Colonic mucosa (tissue), 4 donors: ENCODE results near the gene UPF1. TPM values are rescaled to one million over a fixed set of nuclear protein-coding genes. Genes with fewer than 3 reads are reported as not detected.

ENCODE experiments used
- DNase-seq: peaks from one replicate; pipeline ENCODE4 v3.0.0-alpha.2; 2020
- H3K27ac ChIP-seq: fragments of 200-600 bp; one replicate; pipeline ENCODE4 v1.8.0; 2021
- H3K27me3 ChIP-seq: fragments of 200-600 bp; one replicate; pipeline ENCODE4 v1.8.0; 2021
- H3K36me3 ChIP-seq: fragments of 200-600 bp; one replicate; pipeline ENCODE4 v1.8.0; 2021
- H3K4me1 ChIP-seq: fragments of 200-600 bp; one replicate; pipeline ENCODE4 v1.8.0; 2021; ENCODE audit warnings: mild to moderate bottlenecking
- H3K4me3 ChIP-seq: fragments of 200-600 bp; one replicate; pipeline ENCODE4 v1.8.0; 2021
- H3K9ac ChIP-seq, 2 donors: one replicate each; pipeline ENCODE4 v1.7.0; 2013; ENCODE audit warnings: control low read depth in 2 of 2, low read depth in 2 of 2, low read length in 2 of 2
- H3K9me3 ChIP-seq: fragments of 200-600 bp; one replicate; pipeline ENCODE4 v1.8.0; 2021
- CTCF ChIP-seq: fragments of 200-600 bp; IDR thresholded peaks from one replicate; pipeline ENCODE4 v1.8.0; 2022; ENCODE audit warnings: antibody characterized with exemption, mild to moderate bottlenecking
- intact Hi-C: fragments of 100-400 bp; cut with DNase I; formaldehyde crosslinking; loops from one replicate; pipeline ENCODE4 v1.14.1; 2022
- total RNA-seq, 2 donors: library from RNA; stranded (reverse); fragmentation: NEBNext Ultra II Directional in 1 of 2; extraction: Animal tissue kit (Norgen Biotek cat#: 25700) in 1 of 2; gene quantifications; one replicate each; pipeline ENCODE4 v1.2.1, GENCODE V29; 2021
- donor health status: healthy.
- donor health status: DM: no; HTN: no; CAD: no.
- donor health status: DM: no; HTN: no; CAD: no.

The UPF1 gene
- total RNA-seq, 2 donors from 2014 or later, result 77.5 to 113 TPM

DNA sequence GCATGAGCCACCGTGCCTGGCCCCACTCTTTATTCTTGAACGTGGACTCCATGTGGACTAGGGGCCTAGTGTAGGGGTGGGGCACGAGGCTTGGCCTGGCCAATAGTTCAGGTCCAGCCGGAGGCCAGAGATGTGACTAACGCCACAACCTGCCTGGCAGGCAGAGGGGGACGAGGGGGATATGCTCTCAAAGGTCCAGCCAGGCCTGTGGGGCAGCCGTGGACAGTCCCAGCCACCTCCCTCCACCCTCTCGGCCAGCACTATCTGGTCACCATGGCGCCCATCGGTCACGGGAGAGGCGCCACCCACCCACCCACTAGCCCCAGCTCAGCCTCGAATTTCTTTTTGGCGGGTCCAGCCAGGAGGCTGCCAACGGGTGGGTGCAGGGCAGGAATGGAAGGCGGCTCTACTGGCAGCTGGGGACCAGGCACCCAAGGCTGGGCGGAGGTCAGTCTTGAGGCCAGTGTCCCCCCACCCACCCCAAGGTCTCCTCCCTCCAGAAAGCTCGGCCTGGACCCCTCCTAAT, 66.4 kb downstream of the UPF1 start:
- no peak overlapping the region for H3K9ac ChIP-seq
- intact Hi-C loops, result no loop called here
- H3K4me3 ChIP-seq, result no peak overlapping the region
- no peak overlapping the region for H3K27ac ChIP-seq
- peaks cover 5% of the 10 kb centered on the region for H3K4me1 ChIP-seq
- H3K36me3 ChIP-seq, result no peaks in the 10 kb centered on the region
- H3K27me3 ChIP-seq, result peaks cover 27% of the 10 kb centered on the region
- DNase-seq, result no peak
- no peaks in the 10 kb centered on the region for H3K9me3 ChIP-seq
- no peak for TF ChIP-seq CTCF

DNA sequence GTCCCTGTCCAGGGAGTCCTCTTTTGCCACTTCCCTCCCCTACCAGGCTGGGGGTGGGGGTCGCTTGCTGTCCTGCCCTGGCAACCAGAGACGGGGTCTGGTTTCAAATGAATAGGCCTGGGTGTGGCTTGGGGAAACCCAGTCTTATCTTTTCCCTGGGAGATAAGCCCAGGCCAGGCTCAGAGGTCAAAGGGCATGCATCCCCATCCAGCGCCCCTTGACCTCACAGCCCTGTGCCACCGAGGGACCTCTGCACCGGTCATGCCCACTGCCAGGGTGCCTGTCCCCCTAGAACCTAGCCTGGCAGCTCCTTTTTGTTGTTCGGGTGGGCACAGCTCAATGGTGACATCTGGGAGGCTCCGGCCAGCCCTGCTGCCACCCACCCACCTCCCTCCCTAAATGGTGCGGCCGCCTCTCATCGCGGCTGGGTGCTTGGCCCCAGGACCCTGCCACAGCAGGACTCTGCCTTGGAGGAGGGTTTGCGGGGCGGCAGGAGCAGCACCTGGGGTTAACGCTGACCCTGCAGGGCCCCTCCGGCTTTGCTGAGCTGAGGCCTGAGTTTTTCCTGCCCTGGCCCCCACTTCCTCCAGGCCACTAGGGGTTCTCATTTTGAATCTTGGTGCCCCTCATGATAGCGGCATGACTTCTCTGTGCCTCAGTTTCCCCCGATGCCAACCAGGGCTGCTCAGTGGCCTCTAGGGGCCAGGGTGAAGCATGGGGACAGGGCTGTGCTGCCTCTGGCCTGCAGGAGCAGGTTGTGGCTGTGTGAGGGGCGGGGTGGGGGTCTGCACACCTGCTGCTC, 67.0 kb downstream of the UPF1 start:
- DNase-seq, result no peak
- Histone ChIP-seq H3K4me1 (peaks cover 5% of the 10 kb centered on the region), H3K27me3 (peaks cover 27% of the 10 kb centered on the region), H3K36me3 (no peaks in the 10 kb centered on the region), H3K9me3 (no peaks in the 10 kb centered on the region), H3K4me3 (no peak overlapping the region), H3K27ac (no peak overlapping the region), H3K9ac (no peak overlapping the region)
- intact Hi-C loops, result no loop called here
- TF ChIP-seq CTCF, result no peak

- Histone ChIP-seq H3K27ac (no peak overlapping the region), H3K4me1 (peaks cover 5% of the 10 kb centered on the region), H3K9ac (no peak overlapping the region), H3K4me3 (no peak overlapping the region), H3K27me3 (peaks cover 17% of the 10 kb centered on the region), H3K36me3 (no peaks in the 10 kb centered on the region), H3K9me3 (no peaks in the 10 kb centered on the region)
- no peak for TF ChIP-seq CTCF
- intact Hi-C loops, result no loop called here
- DNase-seq, result no peak
Observed at GRCh38 chr19:18899624-18900560, 68.1 kb downstream of the UPF1 start.

DNA sequence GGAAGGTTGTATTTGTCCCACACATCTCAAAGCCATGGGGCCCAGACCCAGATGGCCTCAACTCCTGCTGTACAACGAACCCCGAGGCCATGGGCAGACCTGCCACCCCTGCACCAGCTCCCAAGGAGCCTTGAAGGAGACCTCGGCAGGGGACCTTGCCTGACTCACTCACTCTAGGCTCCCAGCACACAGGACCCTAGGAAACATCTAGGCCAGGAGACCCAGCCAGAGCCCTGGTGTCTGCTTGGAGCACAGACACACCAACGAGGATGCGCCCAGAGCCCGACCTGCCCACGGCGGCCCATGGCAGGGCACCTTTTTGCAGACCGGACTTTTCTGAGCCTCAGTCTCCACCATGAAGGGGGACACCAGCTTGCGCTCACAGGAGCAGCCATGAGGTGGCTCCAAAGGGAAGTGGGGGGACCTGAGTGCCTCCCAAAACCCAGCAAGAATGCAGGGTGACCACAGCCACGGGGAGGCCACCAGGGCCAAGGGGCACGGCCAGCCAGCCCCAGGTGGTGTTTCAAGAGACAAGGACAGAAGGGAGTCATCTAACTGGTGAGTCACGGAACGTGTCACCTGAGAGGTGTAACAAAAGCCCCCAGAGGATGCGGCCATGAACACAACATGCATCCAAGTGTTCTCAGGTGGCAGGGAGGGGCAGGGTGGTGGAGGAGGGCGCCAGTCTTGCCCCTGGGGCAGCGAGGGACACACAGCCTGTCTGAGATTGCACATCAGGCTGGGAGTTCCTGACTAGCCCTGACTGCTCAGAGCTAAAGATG, 69.1 kb downstream of the UPF1 start:
- DNase-seq, result no peak
- H3K36me3 ChIP-seq, result no peaks in the 10 kb centered on the region
- H3K4me3 ChIP-seq, result no peak overlapping the region

More for the DNA sequence above, 69.1 kb downstream of the UPF1 start:
- Histone ChIP-seq H3K9me3 (no peaks in the 10 kb centered on the region), H3K27ac (no peak overlapping the region), H3K9ac (no peak overlapping the region), H3K4me1 (no peaks in the 10 kb centered on the region), H3K27me3 (peaks cover 9% of the 10 kb centered on the region)
- no peak for TF ChIP-seq CTCF
- intact Hi-C loops, result no loop called here
